Kidney capillary endothelial cell (primary cell): ENCODE data around the gene ARL14.
"Not testable (repeated sequence)": the region's sequence is repeated elsewhere in the genome, so short reads cannot be mapped to it uniquely, and the experiment has no call there.

Experiments
- DNase-seq: peaks from one replicate; pipeline ENCODE4 v3.0.0-alpha.2; 2018; ENCODE audit warnings: low spot score

The ARL14 gene

DNA sequence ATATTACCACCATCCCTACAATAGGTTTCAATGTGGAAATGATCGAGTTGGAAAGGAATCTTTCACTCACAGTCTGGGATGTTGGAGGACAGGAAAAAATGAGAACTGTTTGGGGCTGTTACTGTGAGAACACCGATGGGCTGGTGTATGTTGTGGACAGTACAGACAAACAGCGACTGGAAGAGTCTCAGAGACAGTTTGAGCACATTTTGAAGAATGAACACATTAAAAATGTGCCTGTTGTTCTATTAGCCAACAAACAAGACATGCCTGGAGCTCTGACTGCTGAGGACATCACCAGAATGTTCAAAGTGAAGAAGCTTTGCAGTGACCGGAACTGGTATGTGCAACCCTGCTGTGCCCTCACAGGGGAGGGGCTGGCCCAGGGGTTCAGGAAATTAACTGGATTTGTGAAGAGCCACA is 510 bp downstream of the ARL14 start:
- peak; percentile 30 for DNase-seq

DNA sequence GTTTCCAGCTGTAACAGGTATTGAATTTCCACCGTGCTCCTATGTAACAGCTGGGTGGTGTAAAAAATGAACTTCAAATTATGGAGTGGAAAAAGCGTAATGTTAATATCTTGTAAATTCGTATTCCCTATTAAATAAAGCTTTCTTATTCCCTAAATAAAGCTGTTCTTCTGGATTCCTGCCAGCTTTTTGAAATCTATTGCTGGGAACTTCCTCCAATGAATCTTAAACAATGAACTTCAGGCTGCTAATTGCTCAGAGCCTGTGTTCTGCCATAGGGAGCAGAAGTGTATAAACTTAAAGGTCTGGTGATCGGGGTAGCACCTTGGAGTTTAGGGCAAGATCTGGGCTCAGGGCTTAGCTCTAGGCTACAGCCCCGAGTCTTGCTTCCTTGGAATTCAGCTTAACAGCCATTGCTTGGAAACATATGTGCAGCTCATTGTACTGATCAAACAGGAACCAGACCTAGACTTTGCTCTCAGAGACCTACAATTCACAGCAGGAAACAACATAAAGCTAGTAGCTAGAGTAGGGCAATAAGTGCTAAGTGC is 1.4 kb downstream of the ARL14 start:
- DNase-seq: peak; percentile 20

DNA sequence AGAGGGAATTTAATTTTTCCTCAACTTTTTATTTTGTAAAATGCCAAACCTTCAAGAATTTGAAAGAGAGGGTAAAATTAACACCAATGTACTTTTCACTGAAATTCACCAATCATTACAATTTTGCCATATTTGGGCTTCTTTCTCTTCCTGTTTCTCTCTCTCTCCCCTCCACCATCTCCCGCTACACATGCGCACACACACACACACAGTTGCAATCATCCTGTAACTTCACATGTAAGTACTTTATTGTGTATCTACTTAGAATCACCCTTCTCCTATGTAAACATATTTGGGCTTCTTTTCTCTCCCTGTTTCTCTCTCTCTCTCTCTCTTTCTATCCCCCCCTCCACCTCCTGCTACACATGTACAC is 7.4 kb downstream of the ARL14 start:
- DNase-seq: no peak

DNA sequence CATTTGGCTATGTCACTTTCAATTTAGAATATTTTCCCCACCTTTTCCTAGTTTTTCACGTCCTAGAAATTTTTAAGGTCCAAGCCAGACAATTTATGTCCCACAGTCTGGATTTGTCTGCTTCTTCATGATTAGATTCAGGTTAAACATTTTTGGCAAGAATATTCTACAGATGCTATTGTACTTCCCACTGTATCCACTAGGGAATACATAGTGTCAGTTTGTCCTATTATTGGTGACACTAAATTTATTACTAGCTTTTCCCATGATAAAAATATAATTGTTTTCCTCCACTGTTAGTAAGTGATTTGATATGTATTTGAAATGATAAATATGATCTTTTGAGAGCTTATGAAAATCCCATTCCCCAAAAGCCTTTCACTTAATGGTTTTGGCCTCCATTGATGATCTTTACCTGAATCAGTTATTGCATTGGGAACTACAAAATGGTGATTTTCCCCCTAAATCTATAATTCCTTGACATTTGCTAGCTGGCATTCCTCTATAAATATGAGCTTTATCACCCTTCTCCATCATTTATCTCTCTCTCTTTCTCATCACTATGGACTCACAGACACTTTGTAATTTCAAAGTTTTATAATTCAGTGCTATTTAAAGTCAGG is 8.3 kb downstream of the ARL14 start:
- no peak for DNase-seq

DNA sequence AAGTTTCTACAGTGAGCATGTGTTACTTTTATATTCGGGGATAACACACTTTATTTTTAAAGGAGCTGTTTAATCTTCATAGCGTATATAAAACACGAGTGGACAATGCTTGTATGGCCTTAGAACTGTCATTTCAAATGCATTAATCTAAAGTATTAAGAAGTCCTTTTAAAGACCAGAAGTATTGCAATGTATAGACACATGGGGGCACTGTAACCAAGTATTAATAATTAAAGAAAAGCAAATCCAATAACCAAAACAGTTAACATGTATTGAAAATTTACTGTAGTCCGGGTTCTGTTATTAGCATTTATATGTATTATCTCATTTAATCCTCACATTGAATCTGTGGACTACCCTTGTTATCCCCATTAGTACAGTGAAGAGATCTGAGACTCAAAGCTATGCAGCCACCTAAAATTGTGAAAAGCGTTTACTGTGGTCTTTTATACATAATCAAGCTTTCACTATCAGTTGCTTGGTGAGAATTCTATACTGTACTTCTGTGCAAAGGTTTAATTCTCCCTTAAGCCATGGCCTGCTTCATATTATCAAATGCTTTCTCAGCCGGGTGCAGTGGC is 10.1 kb downstream of the ARL14 start:
- DNase-seq: no peak

DNA sequence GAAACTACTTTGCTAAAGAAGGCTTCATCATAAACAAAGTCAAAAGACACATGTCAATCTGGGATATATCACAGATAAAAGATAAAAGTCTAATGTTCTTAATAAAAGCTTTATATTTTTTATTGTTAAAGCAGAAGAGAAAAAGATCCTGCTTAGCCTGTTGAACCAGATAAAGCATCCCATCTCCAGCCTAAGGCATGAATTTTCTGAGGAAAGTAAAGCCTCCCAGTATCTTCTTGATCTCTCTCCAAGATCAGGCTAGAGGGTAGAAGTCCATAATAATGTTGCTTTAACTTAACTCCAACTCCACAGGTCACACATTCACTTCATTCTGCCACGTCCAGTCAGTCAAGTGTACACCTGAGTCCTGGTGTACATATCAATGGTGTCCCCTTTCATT is 14.2 kb downstream of the ARL14 start:
- no peak for DNase-seq

DNA sequence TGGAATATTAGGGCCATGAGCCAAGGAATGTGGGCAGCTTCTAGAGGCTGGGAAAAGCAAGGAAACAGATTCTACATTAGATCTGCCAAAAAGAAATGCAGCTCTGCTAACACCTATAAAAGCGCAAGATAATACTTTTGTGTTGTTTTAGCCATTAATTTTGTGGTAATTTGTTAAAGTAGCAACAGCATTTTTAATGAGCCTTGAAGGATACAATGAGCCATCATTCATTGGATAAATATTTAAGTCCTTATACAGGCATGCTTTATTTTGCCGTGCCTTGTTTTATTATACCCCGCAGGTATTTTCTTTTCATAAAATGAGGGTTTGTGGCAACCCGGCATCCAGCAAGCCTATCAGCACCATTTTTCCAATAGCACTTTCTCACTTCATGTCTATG is 15.0 kb downstream of the ARL14 start:
- DNase-seq: no peak

DNA sequence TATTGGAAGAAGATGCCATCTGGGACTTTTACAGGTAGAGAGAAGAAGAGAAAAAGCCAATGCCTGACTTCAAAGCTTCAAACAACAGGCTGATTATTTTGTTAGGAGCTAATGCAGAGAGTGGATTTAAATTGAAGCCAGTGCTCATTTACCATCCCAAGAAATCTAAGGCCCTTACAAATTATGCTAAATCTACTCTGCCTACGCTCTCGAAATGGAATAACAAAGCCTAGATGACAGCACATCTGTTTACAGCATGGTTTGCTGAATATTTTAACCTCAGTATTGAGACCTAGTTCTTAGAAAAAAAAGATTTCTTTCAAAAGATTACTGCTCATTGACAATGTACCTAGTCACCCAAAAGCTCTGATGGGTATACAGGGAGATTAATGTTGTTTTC is 16.2 kb downstream of the ARL14 start:
- no peak for DNase-seq

DNA sequence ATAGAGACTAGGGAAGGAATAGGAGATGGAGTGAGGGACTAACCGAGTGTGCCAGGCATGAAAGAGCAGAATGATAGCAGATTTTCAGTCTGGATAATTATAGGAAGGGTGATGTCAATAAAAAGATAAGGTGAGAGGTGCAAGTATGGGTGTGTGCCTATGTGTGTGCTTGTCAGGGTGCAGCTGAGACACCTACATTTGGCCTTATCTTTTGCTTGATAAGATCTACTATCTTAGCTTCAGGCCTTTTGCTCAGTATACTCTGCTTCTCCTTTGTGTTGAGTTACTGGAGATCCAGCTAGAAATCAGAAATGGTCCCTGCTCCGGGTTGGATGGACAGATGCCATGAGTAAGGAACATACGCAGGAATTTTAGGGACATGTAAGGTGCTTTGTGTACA is 17.4 kb downstream of the ARL14 start:
- DNase-seq: no peak

DNA sequence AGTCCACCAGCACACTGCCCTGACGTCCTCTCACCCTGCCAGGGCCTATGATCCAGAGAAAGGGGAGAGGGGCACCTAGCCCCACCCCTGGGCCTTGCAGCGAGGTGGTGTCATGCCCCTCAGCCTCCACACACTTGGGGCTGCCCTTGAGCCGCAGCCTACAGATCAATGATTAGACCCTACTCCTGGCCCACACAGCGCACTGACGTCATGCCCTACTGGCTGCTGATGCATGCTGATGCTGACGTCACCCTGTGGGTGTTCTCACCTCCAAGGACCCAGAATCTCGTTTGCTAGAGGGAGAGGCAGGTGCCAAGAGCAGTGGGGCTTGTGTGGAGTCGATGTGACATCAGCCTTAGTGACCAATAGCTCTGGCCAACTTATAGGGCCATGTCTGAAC is 18.0 kb downstream of the ARL14 start:
- DNase-seq: no peak

DNA sequence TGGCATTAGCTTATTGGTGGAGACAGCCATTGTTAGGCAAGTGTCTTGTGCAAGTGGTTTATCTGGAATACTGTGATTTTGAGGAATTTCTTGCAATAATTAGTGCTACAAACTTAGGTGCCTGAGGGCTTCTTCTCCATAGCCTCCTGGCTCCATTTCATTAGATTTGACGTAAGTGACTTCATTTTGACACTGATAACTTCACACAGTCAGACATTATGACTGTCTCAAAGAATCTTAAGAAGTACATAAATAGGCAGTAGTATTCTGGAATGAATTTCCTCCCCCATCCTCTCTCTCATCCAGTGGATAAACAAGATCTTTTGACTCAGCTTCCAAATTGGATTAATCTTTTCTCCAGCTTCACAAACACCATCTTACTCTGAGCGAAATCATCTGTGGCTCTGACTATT is 19.0 kb downstream of the ARL14 start:
- DNase-seq: no peak

DNA sequence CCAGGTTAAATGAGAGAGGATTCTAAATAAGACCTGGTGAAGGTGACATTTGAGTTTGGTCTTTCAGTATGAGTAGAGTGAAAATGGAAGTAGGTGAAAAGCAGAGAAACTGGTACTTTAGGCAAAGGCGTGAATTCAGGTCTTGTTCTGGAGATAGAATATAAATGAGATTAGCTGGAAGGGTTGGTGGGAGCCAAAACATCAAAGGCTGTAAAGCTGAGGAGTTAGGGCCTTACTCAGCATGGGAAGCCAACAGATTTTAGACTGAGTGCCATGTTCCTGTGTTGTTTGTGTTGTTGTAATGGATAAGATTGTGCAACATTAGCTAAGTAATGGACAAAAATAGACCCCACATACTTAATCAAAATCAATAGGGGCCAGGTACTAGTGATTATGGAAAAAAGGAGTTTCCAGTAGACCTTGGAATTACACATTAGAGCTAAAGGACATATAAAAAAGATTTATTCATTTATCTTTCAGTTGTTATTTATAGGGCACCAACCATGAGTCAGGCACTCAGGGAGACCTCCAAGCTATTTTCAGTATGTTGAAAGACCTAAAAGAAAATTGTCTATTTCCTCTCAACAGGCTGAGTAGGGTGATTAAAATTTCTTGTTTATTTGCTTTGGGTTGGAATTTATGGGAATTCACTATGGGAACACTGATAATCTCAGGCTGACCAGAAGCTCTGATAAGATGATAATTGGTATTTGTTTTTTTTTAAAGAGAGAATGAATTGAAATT is 20.8 kb downstream of the ARL14 start:
- DNase-seq: no peak

DNA sequence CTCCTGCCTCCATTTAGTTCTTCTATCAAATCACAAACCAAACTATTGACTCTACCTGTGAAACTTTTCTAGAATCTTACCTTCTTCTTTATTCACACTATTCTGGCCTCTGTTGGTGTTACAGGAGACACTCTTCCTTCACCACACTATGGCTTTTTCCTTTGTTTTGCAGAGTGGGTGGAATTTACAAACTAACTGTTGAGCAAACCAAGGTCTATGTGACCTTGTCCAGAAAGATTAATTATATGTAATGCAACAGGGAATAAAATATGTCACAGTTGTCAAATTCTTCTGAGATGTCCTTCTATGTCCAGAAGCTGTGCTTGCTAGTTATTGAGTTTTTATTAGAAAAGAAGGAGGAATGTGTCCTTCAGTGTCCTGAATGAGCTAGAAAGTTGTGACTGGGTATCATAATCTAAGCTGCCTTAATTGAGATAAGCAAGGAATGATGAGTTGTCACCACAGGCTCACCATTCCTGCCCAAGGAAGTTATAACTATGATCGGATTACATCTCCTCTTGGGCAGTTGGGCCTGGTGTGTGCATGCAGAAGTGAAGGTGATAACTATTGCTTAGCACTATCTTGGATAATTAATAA is 21.7 kb downstream of the ARL14 start:
- DNase-seq: no peak

DNA sequence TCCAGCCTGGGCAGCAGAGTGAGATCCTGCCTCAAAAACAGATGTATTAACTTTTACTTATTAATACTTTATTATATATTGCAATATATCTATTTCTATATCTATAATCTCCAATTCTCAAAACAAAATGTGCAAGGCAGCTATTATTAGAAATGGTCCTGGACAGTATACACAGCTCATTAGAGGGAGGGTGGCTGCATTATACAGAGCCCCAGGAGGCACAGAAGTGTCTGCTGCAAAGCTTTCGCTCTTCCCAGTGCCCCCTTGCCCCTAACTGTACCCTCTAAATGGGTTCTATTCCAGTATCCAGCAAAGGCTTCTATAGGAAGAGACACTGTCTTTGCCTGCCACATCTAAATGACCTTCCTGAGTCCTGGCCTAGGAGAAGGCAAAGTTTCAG is 24.5 kb downstream of the ARL14 start:
- DNase-seq: no peak

DNA sequence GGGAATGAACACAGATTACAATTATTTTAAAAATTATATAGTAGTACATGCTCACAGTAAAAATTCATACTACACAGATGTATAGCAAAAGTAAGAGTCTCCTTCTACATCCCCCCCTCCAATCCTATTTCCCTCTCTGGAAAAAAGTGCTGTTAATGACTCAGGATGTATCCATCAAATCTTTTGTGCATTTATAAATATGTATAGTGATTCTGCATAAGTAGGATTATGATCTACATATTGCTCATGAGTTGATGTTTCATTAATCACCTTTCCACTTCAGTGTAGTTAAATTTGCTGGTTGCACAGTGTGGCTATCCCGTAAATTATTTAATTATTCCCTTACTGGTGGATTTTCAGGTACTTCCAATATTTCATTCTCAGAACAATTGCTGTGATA is 25.3 kb downstream of the ARL14 start:
- no peak for DNase-seq

DNA sequence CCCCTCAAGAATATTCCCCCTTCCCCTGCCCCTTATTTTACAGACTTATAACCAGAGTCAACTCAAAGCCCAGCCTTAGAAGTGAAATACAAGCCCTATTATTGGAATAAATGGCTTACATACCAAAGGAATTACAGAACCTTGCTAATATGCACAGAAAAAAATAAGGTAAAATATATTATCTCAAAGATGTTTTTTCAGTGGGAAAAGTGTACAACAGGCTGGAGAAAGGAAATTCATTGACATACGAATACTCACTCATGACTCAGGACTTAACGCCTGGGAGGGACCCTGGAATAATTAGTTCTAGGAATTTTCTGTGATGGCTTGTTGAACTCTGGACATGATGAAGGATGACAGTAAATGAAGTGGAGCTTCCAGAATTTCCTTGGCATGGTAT is 27.0 kb downstream of the ARL14 start:
- DNase-seq: no peak

DNA sequence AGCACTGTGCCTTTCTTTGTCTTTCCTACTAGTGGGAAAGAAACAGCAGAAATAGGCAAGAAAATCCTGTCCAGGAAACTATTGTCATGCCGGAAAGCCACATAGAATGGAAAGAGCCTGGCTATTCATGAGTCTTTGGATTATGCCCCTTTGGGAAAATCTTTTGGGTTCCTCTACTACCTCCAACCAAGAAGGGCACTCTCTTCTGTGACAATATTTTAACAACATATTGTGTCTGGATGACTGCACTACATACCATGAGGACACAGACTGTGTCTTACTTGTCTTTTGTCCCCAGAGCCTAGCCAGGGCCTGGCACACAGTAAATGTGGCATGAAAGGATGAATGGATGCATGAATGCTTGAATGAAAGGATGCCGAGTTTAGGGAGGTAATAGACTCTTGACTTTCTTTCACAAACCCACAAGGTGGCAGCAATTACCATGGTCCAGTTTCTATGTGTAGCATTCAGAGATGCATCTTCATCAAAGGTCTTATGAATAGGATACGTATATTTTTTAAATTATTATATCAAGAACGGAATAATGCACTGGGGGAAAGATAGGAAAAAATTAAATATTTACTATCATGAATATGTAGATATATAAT is 30.3 kb downstream of the ARL14 start:
- peak; percentile 30 for DNase-seq

DNA sequence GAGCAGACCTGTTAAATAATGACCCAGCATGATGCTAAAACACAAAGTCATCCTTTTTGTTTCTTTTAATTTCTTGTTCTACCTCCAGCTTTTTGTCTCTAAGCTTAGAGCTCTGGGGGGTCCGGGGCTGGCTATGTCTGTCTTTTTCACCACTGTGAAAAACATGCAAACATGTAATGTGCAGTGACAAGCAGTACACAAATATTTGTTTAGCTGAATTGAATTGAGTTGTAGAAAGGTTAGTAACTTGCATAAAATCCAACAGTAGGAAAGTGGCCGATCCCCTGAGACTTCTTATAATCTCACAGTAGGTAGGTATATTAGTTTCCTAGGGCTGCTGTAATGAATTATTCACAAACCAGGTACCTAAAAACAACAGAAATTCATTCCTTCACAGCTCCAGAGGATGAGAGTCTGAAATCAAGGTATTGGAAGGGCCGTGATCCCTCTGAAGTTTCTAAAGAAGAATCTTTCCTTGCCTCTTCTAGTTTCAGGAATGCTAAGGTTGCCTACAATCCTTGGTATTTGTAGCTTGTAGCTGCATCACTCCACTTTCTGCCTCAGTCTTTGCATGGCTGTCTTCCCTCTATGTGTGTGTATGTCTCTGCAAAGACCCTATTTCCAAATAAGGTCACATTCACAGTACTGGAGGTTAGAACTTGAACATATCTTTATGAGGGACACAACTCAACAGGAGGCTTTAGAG is 32.7 kb downstream of the ARL14 start:
- no peak for DNase-seq

DNA sequence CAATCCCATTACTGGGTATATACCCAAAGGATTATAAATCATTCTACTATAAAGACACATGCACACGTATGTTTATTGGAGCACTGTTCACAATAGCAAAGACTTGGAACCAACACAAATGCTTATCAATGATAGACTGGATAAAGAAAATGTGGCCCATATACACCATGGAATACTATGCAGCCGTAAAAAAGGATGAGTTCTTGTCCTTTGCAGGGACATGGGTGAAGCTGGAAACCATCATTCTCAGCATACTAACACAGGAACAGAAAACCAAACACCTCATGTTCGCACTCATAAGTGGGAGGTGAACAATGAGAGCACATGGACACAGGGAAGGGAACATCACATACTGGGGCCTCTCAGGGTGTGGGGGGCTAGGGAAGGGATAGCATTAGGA is 36.2 kb downstream of the ARL14 start:
- not testable (repeated sequence) for DNase-seq

DNA sequence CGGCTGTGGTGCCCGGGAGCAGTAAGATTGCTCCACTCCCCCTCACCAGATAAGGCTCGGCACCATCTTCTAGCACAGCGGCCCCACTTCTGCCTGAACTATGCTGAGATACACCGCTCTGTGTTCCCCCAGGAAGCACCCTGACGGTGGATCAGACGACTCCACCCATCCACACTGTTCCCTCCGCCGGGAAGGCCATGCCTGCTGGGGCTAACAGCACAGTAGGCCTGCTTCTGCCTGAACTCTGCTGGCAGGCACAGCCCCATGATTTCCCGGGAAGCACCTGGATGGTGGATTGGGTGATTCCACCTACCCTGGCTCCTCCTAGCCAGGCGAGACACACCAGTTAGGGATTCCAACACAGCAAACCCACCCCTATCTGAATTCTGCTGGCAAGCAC is 42.8 kb downstream of the ARL14 start:
- DNase-seq: no peak

DNA sequence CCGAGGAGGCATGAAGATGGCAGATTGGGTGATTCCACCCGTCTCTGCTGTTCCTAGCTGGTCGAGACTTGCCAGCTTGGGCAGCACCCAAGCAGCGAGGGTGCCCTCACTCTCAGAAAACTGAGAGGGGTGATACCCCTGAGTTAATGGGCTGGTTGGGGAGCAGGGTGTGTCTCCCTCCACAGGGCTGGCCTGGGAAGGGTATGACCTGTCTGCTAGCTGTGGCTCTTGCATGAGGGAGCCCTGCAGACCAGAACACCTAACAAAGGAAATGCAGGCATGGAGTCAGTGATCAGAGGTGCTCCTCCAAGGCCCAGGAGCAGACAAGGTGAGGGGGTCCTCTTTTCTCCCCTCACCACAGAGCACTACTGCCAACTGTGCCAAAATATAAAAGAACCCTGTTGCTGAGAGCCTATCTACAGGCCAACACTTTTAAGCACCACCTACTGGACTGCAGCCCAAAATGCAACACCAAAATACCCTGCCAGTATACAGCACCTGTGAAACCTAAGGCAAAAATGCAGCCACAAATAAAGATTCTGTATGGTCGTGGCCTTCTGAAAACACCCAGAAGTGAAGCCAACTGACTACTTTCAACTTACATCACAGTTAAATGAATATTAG is 43.3 kb downstream of the ARL14 start:
- DNase-seq: no peak

DNA sequence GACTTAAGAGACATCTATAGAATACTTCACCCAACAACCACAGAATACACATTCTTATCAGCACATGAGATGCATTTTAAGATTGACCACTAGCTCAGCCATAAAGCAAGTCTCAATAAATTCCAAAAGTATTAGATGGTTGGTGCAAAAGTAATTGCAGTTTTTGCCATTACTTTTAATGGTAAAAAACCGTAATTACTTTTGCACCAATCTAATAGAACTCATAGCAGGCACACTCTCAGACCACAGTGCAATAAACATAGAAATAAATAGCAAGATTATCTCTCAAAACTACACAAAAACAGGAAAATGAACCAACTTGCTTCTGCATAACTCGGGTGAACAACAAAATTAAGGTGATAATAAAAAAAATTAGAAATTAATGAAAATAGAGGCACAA is 45.4 kb downstream of the ARL14 start:
- no peak for DNase-seq
